Panc1 (cell line): ENCODE data around the gene TRIM3. TPM values are rescaled to one million over a fixed set of nuclear protein-coding genes. Genes with fewer than 3 reads are reported as not detected.

Source experiments
- ATAC-seq: fragments of 200-7000 bp; cut with Tn5 transposase; 2 replicates; pipeline ENCODE4 v1.9.1; 2020; ENCODE audit warnings: mild to moderate bottlenecking, moderate library complexity
- BruUV-seq: library from RNA; stranded (reverse); fragments of 400-500 nt; replicated peaks from 2 replicates; lab custom pipeline; 2021; lab: Mats Ljungman, UMichigan
- CTCF ChIA-PET: fragments of 300-600 bp; sonication (Branson Sonifier 250); formaldehyde crosslinking; loops from one replicate; lab custom pipeline; 2022; ENCODE audit warnings: antibody characterized with exemption; lab: Charles Lee
- POLR2A ChIA-PET: fragments of 300-600 bp; sonication (Branson Sonifier 250); formaldehyde crosslinking; loops from one replicate; lab custom pipeline; 2022; ENCODE audit warnings: antibody characterized with exemption; lab: Charles Lee
- DNase-seq: peaks from one replicate; pipeline ENCODE4 v3.0.0-alpha.2; 2010; ENCODE audit warnings: low read depth, low spot score
- H3K27ac ChIP-seq: 2 replicates; pipeline ENCODE4 v1.5.1; 2011; ENCODE audit warnings: mild to moderate bottlenecking, low read length, inconsistent platforms
- H3K27me3 ChIP-seq: fragments of 200-500 bp; sonication (Bioruptor generic); 2 replicates; pipeline ENCODE4 v1.6.0; 2014; ENCODE audit warnings: low read length, inconsistent platforms; ENCODE audit not compliant: control insufficient read depth, insufficient read depth
- H3K36me3 ChIP-seq: fragments of 200-500 bp; sonication (Bioruptor generic); 2 replicates; pipeline ENCODE4 v1.5.1; 2014; ENCODE audit warnings: inconsistent platforms, mild to moderate bottlenecking, low read length, moderate library complexity; ENCODE audit not compliant: control insufficient read depth, insufficient read depth
- H3K4me1 ChIP-seq: 2 replicates; pipeline ENCODE4 v1.5.1; 2011; ENCODE audit warnings: inconsistent platforms, mild to moderate bottlenecking, low read length, moderate library complexity; ENCODE audit not compliant: control insufficient read depth, insufficient read depth
- H3K4me3 ChIP-seq, 2 experiments: 2 replicates each; pipeline ENCODE4 v1.5.1; 2011 to 2012; ENCODE audit warnings: low read depth in 2 of 2, low read length in 2 of 2, mild to moderate bottlenecking in 2 of 2, inconsistent platforms in 1 of 2, moderate library complexity in 1 of 2
- H3K9me3 ChIP-seq: fragments of 200-500 bp; sonication (Bioruptor generic); 2 replicates; pipeline ENCODE4 v1.5.1; 2014; ENCODE audit warnings: low read depth, mild to moderate bottlenecking, inconsistent platforms, low read length, moderate library complexity; ENCODE audit not compliant: control insufficient read depth, insufficient read depth
- CTCF ChIP-seq: fragments of 450-650 bp; IDR thresholded peaks from 2 replicates; pipeline ENCODE4 v1.5.1; 2017; ENCODE audit warnings: mild to moderate bottlenecking
- POLR2AphosphoS5 ChIP-seq: IDR thresholded peaks from 2 replicates; pipeline ENCODE4 v1.6.1; 2012; ENCODE audit warnings: mild to moderate bottlenecking, low read depth, low read length, moderate library complexity
- REST ChIP-seq, 2 experiments: IDR thresholded peaks; 2 replicates each; pipeline ENCODE4 v1.6.1; 2011 to 2012; ENCODE audit warnings: low read depth in 2 of 2, control low read depth in 1 of 2, low read length in 1 of 2, mild to moderate bottlenecking in 1 of 2, moderate library complexity in 1 of 2; ENCODE audit not compliant: insufficient read depth in 1 of 2
- SIN3A ChIP-seq: IDR thresholded peaks from 2 replicates; pipeline ENCODE4 v1.6.1; 2012; ENCODE audit warnings: low read depth, mild to moderate bottlenecking, low read length, moderate library complexity, borderline replicate concordance; ENCODE audit not compliant: insufficient read depth
- TCF7L2 ChIP-seq: IDR thresholded peaks from 2 replicates; pipeline ENCODE4 v1.6.1; 2011; ENCODE audit warnings: mild to moderate bottlenecking, low read depth, low read length, inconsistent platforms
- in situ Hi-C: cut with HindIII; loops from 2 replicates; pipeline ENCODE4 v1.10.0; 2016; ENCODE audit warnings: low sequenced_read_pairs, low pct_unique_long_range_greater_than_20kb
- intact Hi-C: fragments of 100-400 bp; cut with micrococcal nuclease; formaldehyde crosslinking; loops from one replicate; pipeline ENCODE4 v1.10.0; 2022; ENCODE audit not compliant: unreplicated experiment
- total RNA-seq: library from RNA; stranded (reverse); gene quantifications from one replicate; pipeline ENCODE4 v1.2.1, GENCODE V29; 2021; ENCODE audit not compliant: unreplicated experiment

The TRIM3 gene
- total RNA-seq, 1 experiment from 2014 or later, result 35.4 TPM

- TF ChIP-seq CTCF (no peak; the same call in 1 of the 2 replicates), POLR2AphosphoS5 (no peak), SIN3A (no peak), TCF7L2 (no peak), REST (IDR thresholded peaks at IDR 0.05; ENCODE audit: insufficient read depth in 1 of 2, low read depth in 2 of 2, low read length in 1 of 2) (no peak)
- H3K4me1 ChIP-seq, result peaks cover 4% of the 10 kb centered on the region
- DNase-seq (no peak), ATAC-seq (peak; percentile 86)
- BruUV-seq, result no TSS peak
- in situ Hi-C loops, result no loop called here
- H3K36me3 ChIP-seq, result no peaks in the 10 kb centered on the region
- H3K27me3 ChIP-seq, result peaks cover 45% of the 10 kb centered on the region
- H3K4me3 ChIP-seq, result peak within 1 kb of the TSS; percentile 59 to 62
- ChIA-PET CTCF (interaction anchor here (0.7 to 1.8 kb wide), 3 partner anchors 24 to 63 kb away, joined by 3 to 9 read pairs (median 3); no protein-coding TSS in a partner anchor), POLR2A (no interaction called here)
- no peaks in the 10 kb centered on the region for H3K9me3 ChIP-seq
- H3K27ac ChIP-seq, result no peak within 1 kb of the TSS
- intact Hi-C loops, result no loop called here
Measured at GRCh38 chr11:6419009-6419631, 54.6 kb downstream of the TRIM3 start, which contains the start of gene APBB1. Gene APBB1, minus strand, starts transcription at chr11:6419094. Its CDS starts 7,747 bp downstream, at chr11:6411347.

GRCh38 chr11:6418557-6419008 lies 55.2 kb downstream of the TRIM3 start:
- intact Hi-C loops (no loop called here), in situ Hi-C loops (no loop called here)
- peak; percentile 31 for ATAC-seq
- no peak for TF ChIP-seq TCF7L2
- TF ChIP-seq SIN3A, result no peak
- no peak for TF ChIP-seq POLR2AphosphoS5
- TF ChIP-seq CTCF, result no peak
- TF ChIP-seq REST (IDR thresholded peaks at IDR 0.05; ENCODE audit: insufficient read depth in 1 of 2, low read depth in 2 of 2, low read length in 1 of 2), result no peak
- H3K36me3 ChIP-seq, result no peaks in the 10 kb centered on the region
- H3K4me3 ChIP-seq, result peak overlapping the region; percentile 59 to 62
- ChIA-PET CTCF (interaction anchor here (0.7 to 1.8 kb wide), 3 partner anchors 25 to 63 kb away, joined by 3 to 9 read pairs (median 3); no protein-coding TSS in a partner anchor), POLR2A (no interaction called here)
- H3K9me3 ChIP-seq, result no peaks in the 10 kb centered on the region
- peaks cover 4% of the 10 kb centered on the region for H3K4me1 ChIP-seq
- DNase-seq, result no peak
- H3K27ac ChIP-seq, result no peak overlapping the region
- BruUV-seq, result no TSS peak
- peaks cover 40% of the 10 kb centered on the region for H3K27me3 ChIP-seq
